Measurements from ENCODE around the gene RPL9.

GRCh38 chr4:39407584-39407885 is 51.2 kb downstream of the RPL9 start:
- TF ChIP-seq EZH2 (IDR thresholded peaks at IDR 0.05; ENCODE audit: low read depth, unreplicated experiment) (no peak), EZH2phosphoT487 (IDR thresholded peaks at IDR 0.05; ENCODE audit: unreplicated experiment) (no peak), POLR2AphosphoS5 (IDR thresholded peaks at IDR 0.05; ENCODE audit: low read depth) (no peak), ZNF114 (CRISPR knock-in tag; IDR thresholded peaks at IDR 0.05) (no peak), NANOG (IDR thresholded peaks at IDR 0.05; ENCODE audit: borderline replicate concordance) (no peak), STAT1 (IDR thresholded peaks at IDR 0.05; ENCODE audit: unreplicated experiment) (no peak), CREB1 (CRISPR knock-in tag; IDR thresholded peaks at IDR 0.05; ENCODE audit: low read depth) (no peak), ZNF462 (CRISPR knock-in tag; IDR thresholded peaks at IDR 0.05) (no peak), JUNB (IDR thresholded peaks at IDR 0.05; ENCODE audit: unreplicated experiment) (no peak), ETS1 (IDR thresholded peaks at IDR 0.05) (no peak)
- TF ChIP-seq, protein P1, sequence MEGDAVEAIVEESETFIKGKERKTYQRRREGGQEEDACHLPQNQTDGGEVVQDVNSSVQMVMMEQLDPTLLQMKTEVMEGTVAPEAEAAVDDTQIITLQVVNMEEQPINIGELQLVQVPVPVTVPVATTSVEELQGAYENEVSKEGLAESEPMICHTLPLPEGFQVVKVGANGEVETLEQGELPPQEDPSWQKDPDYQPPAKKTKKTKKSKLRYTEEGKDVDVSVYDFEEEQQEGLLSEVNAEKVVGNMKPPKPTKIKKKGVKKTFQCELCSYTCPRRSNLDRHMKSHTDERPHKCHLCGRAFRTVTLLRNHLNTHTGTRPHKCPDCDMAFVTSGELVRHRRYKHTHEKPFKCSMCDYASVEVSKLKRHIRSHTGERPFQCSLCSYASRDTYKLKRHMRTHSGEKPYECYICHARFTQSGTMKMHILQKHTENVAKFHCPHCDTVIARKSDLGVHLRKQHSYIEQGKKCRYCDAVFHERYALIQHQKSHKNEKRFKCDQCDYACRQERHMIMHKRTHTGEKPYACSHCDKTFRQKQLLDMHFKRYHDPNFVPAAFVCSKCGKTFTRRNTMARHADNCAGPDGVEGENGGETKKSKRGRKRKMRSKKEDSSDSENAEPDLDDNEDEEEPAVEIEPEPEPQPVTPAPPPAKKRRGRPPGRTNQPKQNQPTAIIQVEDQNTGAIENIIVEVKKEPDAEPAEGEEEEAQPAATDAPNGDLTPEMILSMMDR (conservative IDR thresholded peaks at IDR 0.05; ENCODE audit: low read depth in 2 of 2): no peak
- TF ChIP-seq, protein P2, sequence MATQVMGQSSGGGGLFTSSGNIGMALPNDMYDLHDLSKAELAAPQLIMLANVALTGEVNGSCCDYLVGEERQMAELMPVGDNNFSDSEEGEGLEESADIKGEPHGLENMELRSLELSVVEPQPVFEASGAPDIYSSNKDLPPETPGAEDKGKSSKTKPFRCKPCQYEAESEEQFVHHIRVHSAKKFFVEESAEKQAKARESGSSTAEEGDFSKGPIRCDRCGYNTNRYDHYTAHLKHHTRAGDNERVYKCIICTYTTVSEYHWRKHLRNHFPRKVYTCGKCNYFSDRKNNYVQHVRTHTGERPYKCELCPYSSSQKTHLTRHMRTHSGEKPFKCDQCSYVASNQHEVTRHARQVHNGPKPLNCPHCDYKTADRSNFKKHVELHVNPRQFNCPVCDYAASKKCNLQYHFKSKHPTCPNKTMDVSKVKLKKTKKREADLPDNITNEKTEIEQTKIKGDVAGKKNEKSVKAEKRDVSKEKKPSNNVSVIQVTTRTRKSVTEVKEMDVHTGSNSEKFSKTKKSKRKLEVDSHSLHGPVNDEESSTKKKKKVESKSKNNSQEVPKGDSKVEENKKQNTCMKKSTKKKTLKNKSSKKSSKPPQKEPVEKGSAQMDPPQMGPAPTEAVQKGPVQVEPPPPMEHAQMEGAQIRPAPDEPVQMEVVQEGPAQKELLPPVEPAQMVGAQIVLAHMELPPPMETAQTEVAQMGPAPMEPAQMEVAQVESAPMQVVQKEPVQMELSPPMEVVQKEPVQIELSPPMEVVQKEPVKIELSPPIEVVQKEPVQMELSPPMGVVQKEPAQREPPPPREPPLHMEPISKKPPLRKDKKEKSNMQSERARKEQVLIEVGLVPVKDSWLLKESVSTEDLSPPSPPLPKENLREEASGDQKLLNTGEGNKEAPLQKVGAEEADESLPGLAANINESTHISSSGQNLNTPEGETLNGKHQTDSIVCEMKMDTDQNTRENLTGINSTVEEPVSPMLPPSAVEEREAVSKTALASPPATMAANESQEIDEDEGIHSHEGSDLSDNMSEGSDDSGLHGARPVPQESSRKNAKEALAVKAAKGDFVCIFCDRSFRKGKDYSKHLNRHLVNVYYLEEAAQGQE (IDR thresholded peaks at IDR 0.05; ENCODE audit: unreplicated experiment): no peak

Data from GM23338 (cell line).